T-helper 2 cell treated with Interferon-gamma antibody and Interleukin-4, amounts not matched to agents 100 ng/mL and 5 ng/mL, for 36 hours (primary cell): Measurements from ENCODE around the gene CCNK. TPM values are rescaled to one million over a fixed set of nuclear protein-coding genes. Genes with fewer than 3 reads are reported as not detected.

ENCODE experiments used
- intact Hi-C: fragments of 100-400 bp; cut with micrococcal nuclease; formaldehyde crosslinking; loops from one replicate; pipeline ENCODE4 v1.15.1; 2023
- total RNA-seq: library from RNA; stranded (reverse); gene quantifications from 2 replicates; pipeline ENCODE4 v1.2.3, GENCODE V29; 2022

Gene CCNK
- total RNA-seq, 1 donor from 2014 or later: 74.8 TPM

GRCh38 chr14:99532310-99532709 lies 51.1 kb downstream of the CCNK start:
- intact Hi-C loops: no loop called here

GRCh38 chr14:99534333-99534732 lies 53.1 kb downstream of the CCNK start:
- intact Hi-C loops: no loop called here

GRCh38 chr14:99534863-99535262 lies 53.7 kb downstream of the CCNK start:
- intact Hi-C loops: no loop called here

- intact Hi-C loops: no loop called here
Observed at GRCh38 chr14:99535448-99535847, 54.2 kb downstream of the CCNK start.

GRCh38 chr14:99535908-99536778 lies 54.9 kb downstream of the CCNK start:
- intact Hi-C loops: no loop called here

GRCh38 chr14:99537399-99537798 lies 56.2 kb downstream of the CCNK start:
- intact Hi-C loops: no loop called here

GRCh38 chr14:99538275-99538674 lies 57.1 kb downstream of the CCNK start:
- intact Hi-C loops: no loop called here

GRCh38 chr14:99538733-99539132 lies 57.5 kb downstream of the CCNK start:
- intact Hi-C loops: no loop called here

- intact Hi-C loops: no loop called here
Observed at GRCh38 chr14:99539491-99539890, 58.3 kb downstream of the CCNK start.

GRCh38 chr14:99540196-99541032 lies 59.2 kb downstream of the CCNK start:
- intact Hi-C loops: no loop called here

GRCh38 chr14:99541211-99541610 lies 60.0 kb downstream of the CCNK start:
- intact Hi-C loops: no loop called here

GRCh38 chr14:99541677-99542470 lies 60.7 kb downstream of the CCNK start:
- intact Hi-C loops: no loop called here

- intact Hi-C loops: no loop called here
Observed at GRCh38 chr14:99542566-99542965, 61.4 kb downstream of the CCNK start.

- intact Hi-C loops: no loop called here
Observed at GRCh38 chr14:99543370-99543769, 62.2 kb downstream of the CCNK start.

- intact Hi-C loops: no loop called here
Observed at GRCh38 chr14:99543985-99544384, 62.8 kb downstream of the CCNK start.

GRCh38 chr14:99544991-99545390 lies 63.8 kb downstream of the CCNK start:
- intact Hi-C loops: no loop called here

GRCh38 chr14:99545586-99545985 lies 64.4 kb downstream of the CCNK start:
- intact Hi-C loops: no loop called here

GRCh38 chr14:99546234-99546879 lies 65.1 kb downstream of the CCNK start:
- intact Hi-C loops: no loop called here

GRCh38 chr14:99548255-99548654 lies 67.0 kb downstream of the CCNK start:
- intact Hi-C loops: no loop called here

- intact Hi-C loops: no loop called here
Observed at GRCh38 chr14:99548871-99549515, 67.8 kb downstream of the CCNK start.

- intact Hi-C loops: no loop called here
Observed at GRCh38 chr14:99549684-99550083, 68.5 kb downstream of the CCNK start.
